Measurements from ENCODE around the gene GON4L.
"Not testable (repeated sequence)": the region's sequence is repeated elsewhere in the genome, so short reads cannot be mapped to it uniquely, and the experiment has no call there.

The GON4L gene

GRCh38 chr1:155856975-155857930 lies at the start of gene GON4L:
Gene GON4L (minus strand): TSS chr1:155857214. CDS start chr1:155853780, 3,434 bp downstream.
- no peak for TF ChIP-seq CTCF (conservative IDR thresholded peaks at IDR 0.05)

GRCh38 chr1:155904261-155904660 lies 47.2 kb upstream of the GON4L start:
- no peak overlapping the region for H3K27ac ChIP-seq
- TF ChIP-seq CTCF (conservative IDR thresholded peaks at IDR 0.05) = no peak

More at GRCh38 chr1:155856975-155857930, at the start of gene GON4L:
- peak within 1 kb of the TSS; percentile 73 for H3K27ac ChIP-seq

GRCh38 chr1:155900161-155900560 lies 43.1 kb upstream of the GON4L start:
- H3K27ac ChIP-seq = no peak overlapping the region
- no peak for TF ChIP-seq CTCF (conservative IDR thresholded peaks at IDR 0.05)

- no peak for TF ChIP-seq CTCF (conservative IDR thresholded peaks at IDR 0.05)
- H3K27ac ChIP-seq = no peak overlapping the region
These were observed 42.7 kb upstream of the GON4L start for GRCh38 chr1:155899683-155900082.

- no peak for TF ChIP-seq CTCF (conservative IDR thresholded peaks at IDR 0.05)
- H3K27ac ChIP-seq = no peak overlapping the region
These were observed 41.9 kb upstream of the GON4L start for GRCh38 chr1:155898888-155899287.

GRCh38 chr1:155897746-155898145 lies 40.7 kb upstream of the GON4L start:
- TF ChIP-seq CTCF (conservative IDR thresholded peaks at IDR 0.05) = no peak
- no peak overlapping the region for H3K27ac ChIP-seq

- not testable (repeated sequence) for H3K27ac ChIP-seq
These were observed 39.5 kb upstream of the GON4L start for GRCh38 chr1:155896476-155896875.

GRCh38 chr1:155895617-155896016 lies 38.6 kb upstream of the GON4L start:
- not testable (repeated sequence) for H3K27ac ChIP-seq
